BE2C (cell line): Measurements from ENCODE around the gene VRK2.

Experiments
- DNase-seq: peaks from one replicate; pipeline ENCODE4 v3.0.0-alpha.2; 2020
- H3K27me3 ChIP-seq: fragments of 250-450 bp; sonication (Bioruptor Pico); 2 replicates; pipeline ENCODE4 v1.5.1; 2020; ENCODE audit warnings: mild to moderate bottlenecking
- H3K36me3 ChIP-seq: fragments of 250-450 bp; sonication (Bioruptor Pico); 2 replicates; pipeline ENCODE4 v1.5.1; 2020; ENCODE audit warnings: mild to moderate bottlenecking
- H3K4me1 ChIP-seq: fragments of 250-450 bp; sonication (Bioruptor Pico); 2 replicates; pipeline ENCODE4 v1.5.1; 2020
- H3K4me3 ChIP-seq: 2 replicates; pipeline ENCODE4 v1.5.1; 2011; ENCODE audit warnings: low read depth, low read length
- H3K9me3 ChIP-seq: fragments of 250-450 bp; sonication (Bioruptor Pico); 2 replicates; pipeline ENCODE4 v1.5.1; 2020
- TF ChIP-seq, protein P1 (sequence below): IDR thresholded peaks from 2 replicates; pipeline ENCODE4 v1.5.1; 2012; ENCODE audit warnings: mild to moderate bottlenecking, low read depth, low read length

VRK2 gene

GRCh38 chr2:58197894-58198293, 151.3 kb downstream of the VRK2 start:
- TF ChIP-seq, protein P1, sequence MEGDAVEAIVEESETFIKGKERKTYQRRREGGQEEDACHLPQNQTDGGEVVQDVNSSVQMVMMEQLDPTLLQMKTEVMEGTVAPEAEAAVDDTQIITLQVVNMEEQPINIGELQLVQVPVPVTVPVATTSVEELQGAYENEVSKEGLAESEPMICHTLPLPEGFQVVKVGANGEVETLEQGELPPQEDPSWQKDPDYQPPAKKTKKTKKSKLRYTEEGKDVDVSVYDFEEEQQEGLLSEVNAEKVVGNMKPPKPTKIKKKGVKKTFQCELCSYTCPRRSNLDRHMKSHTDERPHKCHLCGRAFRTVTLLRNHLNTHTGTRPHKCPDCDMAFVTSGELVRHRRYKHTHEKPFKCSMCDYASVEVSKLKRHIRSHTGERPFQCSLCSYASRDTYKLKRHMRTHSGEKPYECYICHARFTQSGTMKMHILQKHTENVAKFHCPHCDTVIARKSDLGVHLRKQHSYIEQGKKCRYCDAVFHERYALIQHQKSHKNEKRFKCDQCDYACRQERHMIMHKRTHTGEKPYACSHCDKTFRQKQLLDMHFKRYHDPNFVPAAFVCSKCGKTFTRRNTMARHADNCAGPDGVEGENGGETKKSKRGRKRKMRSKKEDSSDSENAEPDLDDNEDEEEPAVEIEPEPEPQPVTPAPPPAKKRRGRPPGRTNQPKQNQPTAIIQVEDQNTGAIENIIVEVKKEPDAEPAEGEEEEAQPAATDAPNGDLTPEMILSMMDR: no peak
- Histone ChIP-seq H3K36me3 (no peaks in the 10 kb centered on the region), H3K9me3 (no peaks in the 10 kb centered on the region), H3K4me1 (no peaks in the 10 kb centered on the region), H3K4me3 (no peak overlapping the region), H3K27me3 (no peaks in the 10 kb centered on the region)
- no peak for DNase-seq

GRCh38 chr2:58202404-58202803, 155.8 kb downstream of the VRK2 start:
- Histone ChIP-seq H3K36me3 (no peaks in the 10 kb centered on the region), H3K27me3 (no peaks in the 10 kb centered on the region), H3K9me3 (no peaks in the 10 kb centered on the region), H3K4me3 (no peak overlapping the region), H3K4me1 (no peaks in the 10 kb centered on the region)
- TF ChIP-seq, protein P1: no peak
- no peak for DNase-seq

GRCh38 chr2:58203018-58203417, 156.4 kb downstream of the VRK2 start:
- no peaks in the 10 kb centered on the region for H3K27me3 ChIP-seq
- no peak overlapping the region for H3K4me3 ChIP-seq
- DNase-seq: no peak
- H3K9me3 ChIP-seq: no peaks in the 10 kb centered on the region
- TF ChIP-seq, protein P1: no peak
- no peaks in the 10 kb centered on the region for H3K36me3 ChIP-seq
- H3K4me1 ChIP-seq: no peaks in the 10 kb centered on the region

- H3K9me3 ChIP-seq: no peaks in the 10 kb centered on the region
- no peak for DNase-seq
- TF ChIP-seq, protein P1: no peak
- no peaks in the 10 kb centered on the region for H3K36me3 ChIP-seq
- no peaks in the 10 kb centered on the region for H3K4me1 ChIP-seq
- no peak overlapping the region for H3K4me3 ChIP-seq
- no peaks in the 10 kb centered on the region for H3K27me3 ChIP-seq
Measured at GRCh38 chr2:58204195-58204959, 157.8 kb downstream of the VRK2 start.

GRCh38 chr2:58206785-58207184, 160.2 kb downstream of the VRK2 start:
- DNase-seq: no peak
- H3K4me3 ChIP-seq: no peak overlapping the region
- no peaks in the 10 kb centered on the region for H3K36me3 ChIP-seq
- no peaks in the 10 kb centered on the region for H3K4me1 ChIP-seq
- H3K27me3 ChIP-seq: no peaks in the 10 kb centered on the region
- TF ChIP-seq, protein P1: no peak
- no peaks in the 10 kb centered on the region for H3K9me3 ChIP-seq

DNA sequence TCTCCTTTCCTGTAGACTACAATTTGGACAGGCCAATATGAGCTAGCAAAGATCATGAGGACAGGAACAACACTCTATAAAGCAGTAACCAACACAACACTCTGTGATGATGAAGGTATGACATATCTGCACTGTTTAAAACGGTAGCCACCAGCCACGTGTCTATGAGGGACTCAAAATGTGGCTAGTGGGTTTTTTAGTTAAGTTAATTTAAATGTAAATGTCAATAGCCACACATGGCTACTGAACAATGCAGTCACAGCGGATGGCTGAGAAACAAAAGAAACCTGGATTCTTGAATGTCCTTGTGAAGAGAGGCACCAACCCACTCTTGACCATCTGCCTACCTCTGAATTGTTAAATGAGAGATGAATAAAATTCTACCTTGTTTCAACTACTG, 160.6 kb downstream of the VRK2 start:
- Histone ChIP-seq H3K27me3 (no peaks in the 10 kb centered on the region), H3K4me3 (no peak overlapping the region), H3K36me3 (no peaks in the 10 kb centered on the region), H3K4me1 (no peaks in the 10 kb centered on the region), H3K9me3 (no peaks in the 10 kb centered on the region)
- DNase-seq: no peak
- TF ChIP-seq, protein P1: no peak
